CD4-positive, alpha-beta memory T cell (primary cell): Measurements from ENCODE around the gene PI4KB. TPM values are rescaled to one million over a fixed set of nuclear protein-coding genes. Genes with fewer than 3 reads are reported as not detected.
"Not testable (repeated sequence)": the region's sequence is repeated elsewhere in the genome, so short reads cannot be mapped to it uniquely, and the experiment has no call there.

Experiments
- CTCF ChIA-PET: fragments of 350-600 bp; sonication (Branson Sonifier 250); formaldehyde crosslinking; loops from one replicate; lab custom pipeline; 2021; ENCODE audit warnings: inconsistent platforms; ENCODE audit not compliant: partially characterized antibody; lab: Charles Lee
- POLR2A ChIA-PET: fragments of 350-600 bp; sonication (Branson Sonifier 250); formaldehyde crosslinking; loops from one replicate; lab custom pipeline; 2021; ENCODE audit not compliant: partially characterized antibody; lab: Charles Lee
- DNase-seq, 5 donors: peaks; one replicate each; pipeline versions ENCODE4 v3.0.0 to v3.0.0-alpha.2; 2020 to 2022; ENCODE audit warnings: mixed read lengths in 1 of 5
- H3K27ac ChIP-seq: one replicate; pipeline ENCODE4 v1.7.0; 2013; ENCODE audit warnings: low read depth, low read length
- H3K27me3 ChIP-seq: 2 replicates; pipeline ENCODE4 v1.7.0; 2013; ENCODE audit warnings: mild to moderate bottlenecking, low read length, moderate library complexity; ENCODE audit not compliant: insufficient read depth
- H3K36me3 ChIP-seq: 2 replicates; pipeline ENCODE4 v1.7.0; 2013; ENCODE audit warnings: mild to moderate bottlenecking, low read length, moderate library complexity; ENCODE audit not compliant: insufficient read depth
- H3K4me1 ChIP-seq: 2 replicates; pipeline ENCODE4 v1.7.0; 2013; ENCODE audit warnings: mild to moderate bottlenecking, low read length, moderate library complexity; ENCODE audit not compliant: insufficient read depth
- H3K4me3 ChIP-seq, 2 donors: one replicate each; pipeline ENCODE4 v1.7.0; 2013; ENCODE audit warnings: low read length in 2 of 2, mild to moderate bottlenecking in 1 of 2
- H3K9me3 ChIP-seq, 2 donors: one replicate each; pipeline ENCODE4 v1.7.0; 2013; ENCODE audit warnings: low read length in 2 of 2, control low read depth in 1 of 2; ENCODE audit not compliant: control insufficient read depth in 1 of 2
- H3K27ac Mint-ChIP-seq, 7 donors: one replicate each; pipeline ENCODE4 v1.8.0; 2020 to 2021; ENCODE audit warnings: mixed read lengths in 7 of 7, mild to moderate bottlenecking in 6 of 7, inconsistent platforms in 3 of 7, moderate library complexity in 3 of 7
- H3K27me3 Mint-ChIP-seq, 2 donors: one replicate each; pipeline ENCODE4 v1.8.0; 2020 to 2021; ENCODE audit warnings: mixed read lengths in 2 of 2
- H3K36me3 Mint-ChIP-seq, 2 donors: one replicate each; pipeline ENCODE4 v1.8.0; 2020 to 2021; ENCODE audit warnings: mixed read lengths in 2 of 2, inconsistent platforms in 1 of 2, mild to moderate bottlenecking in 1 of 2
- H3K4me1 Mint-ChIP-seq, 4 donors: one replicate each; pipeline ENCODE4 v1.8.0; 2020 to 2021; ENCODE audit warnings: mixed read lengths in 4 of 4, mild to moderate bottlenecking in 1 of 4
- H3K4me3 Mint-ChIP-seq, 8 donors: one replicate each; pipeline ENCODE4 v1.8.0; 2020 to 2021; ENCODE audit warnings: mixed read lengths in 8 of 8, mild to moderate bottlenecking in 7 of 8, moderate library complexity in 6 of 8, inconsistent platforms in 3 of 8
- H3K9me3 Mint-ChIP-seq, 8 donors: one replicate each; pipeline ENCODE4 v1.8.0; 2020 to 2021; ENCODE audit warnings: mixed read lengths in 8 of 8, mild to moderate bottlenecking in 5 of 8, inconsistent platforms in 3 of 8, moderate library complexity in 1 of 8
- intact Hi-C: fragments of 100-400 bp; cut with micrococcal nuclease; formaldehyde crosslinking; loops from one replicate; pipeline ENCODE4 v1.15.1; 2023
- polyA plus RNA-seq, 2 donors: library from polyadenylated mRNA; unstranded; fragments of 300-500 nt; fragmentation: Illumina TruSeq; gene quantifications; one replicate each; pipeline ENCODE4 v1.2.3, GENCODE V29; 2021
- total RNA-seq, 2 experiments: library from RNA; stranded (reverse); gene quantifications; one replicate each; pipeline ENCODE4 v1.2.3, GENCODE V29; 2021

Gene PI4KB
- total and polyA plus RNA-seq, 4 experiments from 2014 or later = 56.6 to 97.4 (median 78.0) TPM

DNA sequence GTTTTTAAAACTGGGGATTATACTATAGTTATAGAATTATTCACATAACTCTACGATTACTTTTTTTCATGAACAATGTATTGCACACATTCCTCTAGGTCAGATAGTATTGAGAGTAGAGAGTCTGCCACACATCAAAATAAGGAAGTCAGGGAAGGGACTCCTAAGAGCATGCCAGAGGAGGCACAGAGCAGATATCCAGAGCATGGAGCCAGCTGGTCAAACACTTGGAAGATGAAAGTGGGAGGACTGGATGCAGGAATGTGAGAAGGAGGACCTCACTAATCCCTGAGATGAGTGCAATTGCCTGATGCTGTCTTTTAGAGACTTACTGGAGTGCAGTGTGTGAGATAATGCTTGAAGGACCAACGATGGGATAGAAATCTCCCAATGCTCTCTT, 29.5 kb upstream of the PI4KB start:
- H3K4me1 ChIP-seq = no peaks in the 10 kb centered on the region
- H3K4me3 ChIP-seq = no peak overlapping the region
- no peaks in the 10 kb centered on the region for H3K9me3 ChIP-seq
- ChIA-PET POLR2A (no interaction called here), CTCF (interaction anchor here (0.9 to 1.1 kb wide), 2 partner anchors 16 to 17 kb away, joined by 3 to 4 read pairs; no protein-coding TSS in a partner anchor)
- H3K27ac Mint-ChIP-seq = peak overlapping the region in 2 of 7 donors; percentile 3 to 38
- no peaks in the 10 kb centered on the region for H3K27me3 ChIP-seq
- intact Hi-C loops = no loop called here
- peaks cover 0 to 3% of the 10 kb centered on the region in 2 donors for H3K36me3 Mint-ChIP-seq
- H3K36me3 ChIP-seq = no peaks in the 10 kb centered on the region
- H3K9me3 Mint-ChIP-seq = peaks cover 0 to 6% (median 0%) of the 10 kb centered on the region in 8 donors
- H3K27ac ChIP-seq = no peak overlapping the region
- H3K4me1 Mint-ChIP-seq = no peaks in the 10 kb centered on the region
- H3K27me3 Mint-ChIP-seq = no peaks in the 10 kb centered on the region
- no peak overlapping the region for H3K4me3 Mint-ChIP-seq
- no peak for DNase-seq

DNA sequence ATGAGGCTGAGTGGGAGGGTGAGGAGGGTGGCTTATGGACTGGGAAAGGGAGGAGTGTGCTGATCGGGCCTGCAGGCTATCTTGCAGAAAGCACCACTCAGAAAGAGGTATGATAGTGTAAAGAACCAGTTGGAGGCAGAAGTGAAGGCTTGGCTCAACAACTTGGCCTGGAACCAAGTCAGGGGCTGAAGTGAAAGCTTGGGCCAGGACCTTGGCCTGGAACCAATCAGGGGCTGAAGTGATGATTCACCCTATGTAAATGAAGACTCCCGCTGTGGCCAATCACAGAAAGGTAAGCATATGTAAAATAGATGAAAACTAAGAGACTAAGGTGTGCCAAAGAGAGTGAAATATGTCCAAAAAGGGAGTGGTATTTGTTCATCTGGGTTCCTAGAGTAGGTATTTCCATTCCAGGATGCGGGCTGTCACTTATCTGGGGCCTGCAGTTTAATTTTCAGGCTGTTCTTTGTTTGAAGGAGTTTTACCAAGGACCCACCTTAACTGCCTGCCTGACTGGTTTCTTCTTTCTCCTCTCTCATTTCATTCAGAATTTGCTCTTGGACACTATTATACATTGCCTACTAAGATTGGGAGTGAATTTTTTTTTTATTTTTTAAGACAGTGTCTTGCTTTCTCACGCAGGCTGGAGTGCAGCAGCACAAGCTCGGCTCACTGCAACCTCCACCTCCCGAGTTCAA, 25.0 kb upstream of the PI4KB start:
- Histone ChIP-seq H3K36me3 (no peaks in the 10 kb centered on the region), H3K4me3 (no peak overlapping the region), H3K9me3 (no peaks in the 10 kb centered on the region), H3K27ac (no peak overlapping the region), H3K4me1 (peaks cover 9% of the 10 kb centered on the region), H3K27me3 (no peaks in the 10 kb centered on the region)
- no peaks in the 10 kb centered on the region for H3K27me3 Mint-ChIP-seq
- H3K4me1 Mint-ChIP-seq = peaks cover 6 to 11% (median 11%) of the 10 kb centered on the region in 4 donors
- POLR2A ChIA-PET = no interaction called here
- intact Hi-C loops = no loop called here
- no peak overlapping the region for H3K4me3 Mint-ChIP-seq
- H3K27ac Mint-ChIP-seq = peak overlapping the region in 1 of 7 donors; percentile 25
- CTCF ChIA-PET = interaction anchor here (1.2 to 1.5 kb wide), 2 partner anchors 19 to 27 kb away, joined by 3 to 4 read pairs; no protein-coding TSS in a partner anchor
- H3K9me3 Mint-ChIP-seq = peaks cover 0 to 6% (median 0%) of the 10 kb centered on the region in 8 donors
- peaks cover 0 to 3% of the 10 kb centered on the region in 2 donors for H3K36me3 Mint-ChIP-seq
- no peak for DNase-seq

DNA sequence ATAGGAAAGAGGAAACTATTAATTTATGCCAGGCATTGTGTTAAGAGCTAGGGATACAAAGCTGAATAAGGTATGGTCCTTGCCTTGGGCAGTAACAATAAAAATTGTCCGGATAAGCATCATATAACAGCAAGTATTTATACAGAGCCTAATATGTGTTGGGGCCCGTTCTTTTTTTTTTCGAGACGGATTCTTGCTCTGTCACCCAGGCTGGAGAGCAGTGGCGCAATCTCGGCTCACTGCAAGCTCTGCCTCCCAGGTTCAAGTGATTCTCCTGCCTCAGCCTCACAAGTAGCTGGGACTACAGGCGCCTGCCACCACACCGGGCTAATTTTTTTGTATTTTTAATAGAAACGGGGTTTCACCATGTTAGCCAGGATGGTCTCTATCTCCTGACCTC, 23.1 kb upstream of the PI4KB start:
- H3K4me3 ChIP-seq, H3K27me3 ChIP-seq, DNase-seq, H3K27ac ChIP-seq, H3K36me3 ChIP-seq, H3K27me3 Mint-ChIP-seq, H3K9me3 Mint-ChIP-seq, H3K9me3 ChIP-seq, intact Hi-C loops, POLR2A ChIA-PET, H3K4me3 Mint-ChIP-seq: not testable (repeated sequence)
- peaks cover 3 to 18% of the 10 kb centered on the region in 2 donors for H3K36me3 Mint-ChIP-seq
- peaks cover 21% of the 10 kb centered on the region for H3K4me1 ChIP-seq
- CTCF ChIA-PET = interaction anchor here (0.6 to 2.0 kb wide), 4 partner anchors 10 to 97 kb away, joined by 3 to 7 read pairs (median 4); partner anchors contain the start of gene PSMD4
- peaks cover 17 to 28% (median 25%) of the 10 kb centered on the region in 4 donors for H3K4me1 Mint-ChIP-seq
- H3K27ac Mint-ChIP-seq = peak overlapping the region in 1 of 7 donors; percentile 1

DNA sequence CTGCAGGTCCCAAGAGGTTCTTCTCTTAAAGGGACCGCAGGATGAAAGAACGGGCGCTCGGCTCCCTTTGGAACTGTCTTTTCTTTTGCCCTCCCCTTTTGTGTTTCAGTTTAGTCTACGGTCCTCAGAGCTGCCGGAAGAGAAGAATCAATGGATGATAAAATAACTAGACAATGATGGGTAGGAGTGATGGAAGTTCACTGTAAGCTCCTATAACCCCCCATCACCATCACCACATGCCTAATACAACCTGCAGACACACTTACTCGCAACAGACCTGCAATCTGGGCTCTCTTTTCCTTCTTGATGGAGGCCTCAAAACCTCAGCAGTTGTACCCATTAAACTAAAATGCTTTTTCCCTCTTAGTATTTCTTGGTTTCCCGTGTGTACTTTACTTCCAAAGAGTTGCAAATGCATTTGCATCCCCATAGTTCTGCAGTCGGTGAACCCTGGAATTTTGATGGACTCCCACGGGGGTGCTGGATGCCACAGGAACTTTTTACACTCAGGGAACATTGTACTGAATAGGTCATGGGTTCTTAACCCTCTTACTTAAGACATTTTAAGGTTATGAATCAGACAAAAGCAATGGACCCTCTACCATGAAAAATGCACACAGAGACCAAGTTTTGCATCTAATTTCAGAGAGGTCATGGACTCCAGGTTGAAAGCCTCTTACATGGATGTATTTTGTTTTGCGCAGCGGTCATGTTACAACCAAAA, 20.5 kb upstream of the PI4KB start:
- ChIA-PET CTCF (no interaction called here), POLR2A (interaction anchor here (0.5 to 2.2 kb wide), 6 partner anchors 11 to 158 kb away, joined by 3 to 23 read pairs (median 4); partner anchors contain the start of genes PI4KB, PSMB4 and VPS72)
- Histone ChIP-seq H3K4me3 (peak overlapping the region; percentile 59 to 71), H3K27me3 (no peaks in the 10 kb centered on the region), H3K9me3 (no peaks in the 10 kb centered on the region), H3K4me1 (peaks cover 28% of the 10 kb centered on the region), H3K27ac (peak overlapping the region; percentile 97), H3K36me3 (peaks cover 25% of the 10 kb centered on the region)
- no peak for DNase-seq
- peaks cover 17 to 40% of the 10 kb centered on the region in 2 donors for H3K36me3 Mint-ChIP-seq
- peak overlapping the region; percentile 90 to 98 (median 94) for H3K4me3 Mint-ChIP-seq
- intact Hi-C loops = loop anchor here (1.0 to 10.0 kb wide), 7 partner anchors 20 to 273 kb away; partner anchors contain the start of genes GABPB2, PI4KB, PIP5K1A and PSMB4
- peak overlapping the region; percentile 96 to 100 (median 98) for H3K27ac Mint-ChIP-seq
- H3K27me3 Mint-ChIP-seq = no peaks in the 10 kb centered on the region
- H3K9me3 Mint-ChIP-seq = peaks cover 0 to 6% (median 0%) of the 10 kb centered on the region in 8 donors
- peaks cover 22 to 41% (median 31%) of the 10 kb centered on the region in 4 donors for H3K4me1 Mint-ChIP-seq

DNA sequence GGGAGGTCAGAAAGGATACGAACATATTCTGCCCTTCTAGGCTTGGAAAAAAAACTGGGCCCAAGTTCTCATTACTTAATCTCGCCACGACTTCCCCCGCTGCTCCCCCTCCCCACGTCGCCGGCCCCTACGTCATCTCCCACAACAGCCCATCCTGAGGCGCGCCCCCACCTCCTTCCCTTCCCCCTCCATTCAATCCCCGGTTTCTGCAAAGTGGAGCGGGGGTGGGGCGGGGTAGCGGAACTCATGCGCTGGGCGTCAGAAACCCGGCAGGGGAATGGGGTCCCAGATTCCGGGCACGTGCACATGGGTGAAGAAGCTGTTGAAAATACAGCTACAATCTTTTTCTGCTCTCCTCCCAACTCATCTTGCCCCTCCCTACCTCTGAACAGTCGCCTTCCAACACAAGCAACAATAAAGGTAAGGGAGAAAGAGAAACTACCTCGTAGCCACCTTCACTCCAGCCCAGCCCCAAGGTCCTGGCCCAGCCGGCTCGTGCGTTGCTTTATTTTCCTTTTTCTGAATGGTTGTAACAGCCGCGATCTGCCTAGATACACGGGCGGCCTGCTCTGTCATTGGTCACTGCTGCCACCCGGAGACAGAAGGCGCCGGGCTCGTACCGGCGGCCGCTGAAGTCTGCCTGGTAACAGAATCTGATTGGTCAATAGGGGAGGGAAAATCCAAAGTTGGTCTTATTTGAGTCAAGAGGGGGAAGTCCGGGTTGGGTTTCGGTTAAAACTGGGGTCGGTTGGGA, 19.7 kb upstream of the PI4KB start, which contains the start of gene RFX5:
Gene RFX5, minus strand, starts transcription at position 484 of the 754 bp plus-strand sequence. CDS start 932 bp downstream, outside the sequence.
- peaks cover 28% of the 10 kb centered on the region for H3K4me1 ChIP-seq
- peak within 1 kb of the TSS; percentile 59 to 71 for H3K4me3 ChIP-seq
- peak within 1 kb of the TSS; percentile 97 for H3K27ac ChIP-seq
- H3K27ac Mint-ChIP-seq = peak within 1 kb of the TSS; percentile 96 to 100 (median 98)
- peak; percentile 93 to 98 (median 97) for DNase-seq
- no peaks in the 10 kb centered on the region for H3K27me3 Mint-ChIP-seq
- ChIA-PET POLR2A (interaction anchor here (0.5 to 2.2 kb wide), 7 partner anchors 10 to 157 kb away, joined by 3 to 23 read pairs (median 4); partner anchors contain the start of genes PI4KB, PSMB4 and VPS72), CTCF (no interaction called here)
- no peaks in the 10 kb centered on the region for H3K9me3 ChIP-seq
- H3K36me3 Mint-ChIP-seq = peaks cover 21 to 44% of the 10 kb centered on the region in 2 donors
- peaks cover 26% of the 10 kb centered on the region for H3K36me3 ChIP-seq
- intact Hi-C loops = loop anchor here (1.0 to 10.0 kb wide), 7 partner anchors 20 to 272 kb away; partner anchors contain the start of genes GABPB2, PI4KB, PIP5K1A and PSMB4
- peaks cover 22 to 41% (median 31%) of the 10 kb centered on the region in 4 donors for H3K4me1 Mint-ChIP-seq
- peaks cover 0 to 5% (median 0%) of the 10 kb centered on the region in 8 donors for H3K9me3 Mint-ChIP-seq
- peak within 1 kb of the TSS; percentile 90 to 98 (median 94) for H3K4me3 Mint-ChIP-seq
- no peaks in the 10 kb centered on the region for H3K27me3 ChIP-seq

DNA sequence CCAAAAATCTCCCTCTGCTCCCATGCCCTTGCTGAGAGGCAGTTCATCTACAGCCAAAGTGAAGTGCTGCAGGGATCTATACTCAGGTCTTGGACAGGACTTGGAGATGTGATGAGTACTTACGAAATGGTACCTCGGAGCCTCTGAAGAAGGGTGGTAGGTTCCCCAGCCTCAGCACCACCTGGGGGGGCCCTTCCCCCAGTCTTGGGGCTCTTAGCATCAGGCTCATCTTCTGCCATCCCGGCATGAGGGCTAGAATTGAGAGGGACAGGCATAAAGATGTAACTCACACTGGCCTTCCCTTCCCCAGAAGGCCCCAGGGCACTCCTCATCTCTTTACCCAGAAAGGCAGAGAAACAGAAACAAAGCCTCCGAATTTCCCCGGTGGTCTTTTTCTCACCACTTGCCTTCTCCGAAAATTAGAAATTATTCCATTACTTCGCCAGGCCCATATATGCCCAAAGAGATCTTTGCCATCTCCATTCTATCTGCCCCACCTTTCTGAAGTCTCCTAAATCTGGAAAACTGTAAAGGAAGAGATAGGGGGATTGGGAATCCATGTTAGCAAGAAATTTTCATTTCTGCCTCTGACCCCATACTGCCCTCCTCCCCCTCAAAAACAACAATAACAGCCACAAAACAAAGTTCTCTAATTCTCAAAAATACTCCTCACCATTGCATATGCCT, 19.0 kb upstream of the PI4KB start:
- CTCF ChIA-PET = interaction anchor here (10.9 kb wide), 1 partner anchor 45 kb away, joined by 247 read pairs; no protein-coding TSS in a partner anchor
- peaks cover 0 to 5% (median 0%) of the 10 kb centered on the region in 8 donors for H3K9me3 Mint-ChIP-seq
- peaks cover 22 to 41% (median 31%) of the 10 kb centered on the region in 4 donors for H3K4me1 Mint-ChIP-seq
- Histone ChIP-seq H3K4me3 (peak overlapping the region; percentile 59 to 71), H3K27ac (peak overlapping the region; percentile 97), H3K27me3 (no peaks in the 10 kb centered on the region), H3K36me3 (peaks cover 26% of the 10 kb centered on the region), H3K4me1 (peaks cover 29% of the 10 kb centered on the region), H3K9me3 (no peaks in the 10 kb centered on the region)
- H3K27ac Mint-ChIP-seq = peak overlapping the region; percentile 96 to 100 (median 98)
- intact Hi-C loops = loop anchor here (2.0 to 10.0 kb wide), 3 partner anchors 91 to 271 kb away; partner anchors contain the start of genes GABPB2, PIP5K1A and PSMD4
- POLR2A ChIA-PET = interaction anchor here (0.6 to 2.2 kb wide), 6 partner anchors 19 to 156 kb away, joined by 3 to 23 read pairs (median 4); partner anchors contain the start of genes PI4KB, PSMB4 and VPS72
- DNase-seq = no peak
- H3K27me3 Mint-ChIP-seq = no peaks in the 10 kb centered on the region
- H3K4me3 Mint-ChIP-seq = peak overlapping the region; percentile 90 to 98 (median 94)
- peaks cover 21 to 47% of the 10 kb centered on the region in 2 donors for H3K36me3 Mint-ChIP-seq
